ENCODE measurements around the gene PDZD7. TPM values are rescaled to one million over a fixed set of nuclear protein-coding genes. Genes with fewer than 3 reads are reported as not detected.
A peak's percentile ranks its signal among the peaks of the same experiment; 100 is the strongest.

Gene PDZD7
- under 1 TPM; 0.19 to 0.42 TPM for total RNA-seq

DNA sequence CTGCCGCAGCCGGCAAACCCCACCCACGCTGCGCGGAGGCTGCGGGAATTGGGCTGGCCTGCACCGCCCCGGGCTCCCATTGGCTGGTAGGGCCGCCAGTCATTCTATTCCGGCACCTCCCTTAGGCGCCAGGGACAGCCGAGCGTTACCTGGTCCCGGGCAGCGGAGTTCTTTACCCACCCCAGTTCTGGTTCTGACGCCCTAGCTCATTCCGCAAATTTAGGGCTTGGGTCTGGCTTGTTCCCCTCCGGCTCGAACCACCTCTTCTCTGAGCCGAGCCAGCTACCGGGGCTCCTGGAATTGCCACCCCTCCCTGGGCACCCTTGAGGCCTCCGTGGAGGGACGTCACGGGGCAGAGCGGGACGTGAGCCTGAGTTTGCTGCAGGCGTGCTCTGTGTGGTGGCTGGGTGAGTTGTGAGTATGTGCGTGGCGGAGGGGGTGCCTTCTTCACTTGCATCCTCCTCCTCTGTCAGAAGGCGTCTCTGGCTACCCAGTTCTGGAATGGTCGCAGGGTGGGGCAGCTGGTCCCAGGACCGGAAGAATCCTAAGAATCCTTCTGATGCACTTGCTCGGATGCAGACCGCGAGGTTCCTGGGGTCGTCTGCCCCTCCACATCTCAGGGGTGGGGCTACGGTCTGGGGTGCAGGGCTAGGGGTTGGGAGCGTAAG, at the start of gene PDZD7, which contains the start of gene SFXN3:
TSS of gene PDZD7 (minus strand) at position 2 of the 668 bp plus-strand sequence. CDS start 910 bp downstream, outside the sequence.
TSS of gene SFXN3 (plus strand) at position 107 of the 668 bp plus-strand sequence. CDS start 3,461 bp downstream, outside the sequence.
- Histone ChIP-seq H3K9me3 (no peaks in the 10 kb centered on the region), H3K4me3 (peak within 1 kb of the TSS; percentile 76), H3K9ac (ENCODE audit: low read depth in 2 of 2, low read length in 2 of 2) (peak within 1 kb of the TSS; percentile 85 to 90), H3K4me1 (peaks cover 8% of the 10 kb centered on the region), H3K27ac (peak within 1 kb of the TSS; percentile 90), H3K27me3 (no peaks in the 10 kb centered on the region), H3K36me3 (no peaks in the 10 kb centered on the region)
- TF ChIP-seq, protein P1, sequence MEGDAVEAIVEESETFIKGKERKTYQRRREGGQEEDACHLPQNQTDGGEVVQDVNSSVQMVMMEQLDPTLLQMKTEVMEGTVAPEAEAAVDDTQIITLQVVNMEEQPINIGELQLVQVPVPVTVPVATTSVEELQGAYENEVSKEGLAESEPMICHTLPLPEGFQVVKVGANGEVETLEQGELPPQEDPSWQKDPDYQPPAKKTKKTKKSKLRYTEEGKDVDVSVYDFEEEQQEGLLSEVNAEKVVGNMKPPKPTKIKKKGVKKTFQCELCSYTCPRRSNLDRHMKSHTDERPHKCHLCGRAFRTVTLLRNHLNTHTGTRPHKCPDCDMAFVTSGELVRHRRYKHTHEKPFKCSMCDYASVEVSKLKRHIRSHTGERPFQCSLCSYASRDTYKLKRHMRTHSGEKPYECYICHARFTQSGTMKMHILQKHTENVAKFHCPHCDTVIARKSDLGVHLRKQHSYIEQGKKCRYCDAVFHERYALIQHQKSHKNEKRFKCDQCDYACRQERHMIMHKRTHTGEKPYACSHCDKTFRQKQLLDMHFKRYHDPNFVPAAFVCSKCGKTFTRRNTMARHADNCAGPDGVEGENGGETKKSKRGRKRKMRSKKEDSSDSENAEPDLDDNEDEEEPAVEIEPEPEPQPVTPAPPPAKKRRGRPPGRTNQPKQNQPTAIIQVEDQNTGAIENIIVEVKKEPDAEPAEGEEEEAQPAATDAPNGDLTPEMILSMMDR (IDR thresholded peaks at IDR 0.05): no peak
- intact Hi-C loops (cut with DNase I): no loop called here
- peak; percentile 99 for DNase-seq

DNA sequence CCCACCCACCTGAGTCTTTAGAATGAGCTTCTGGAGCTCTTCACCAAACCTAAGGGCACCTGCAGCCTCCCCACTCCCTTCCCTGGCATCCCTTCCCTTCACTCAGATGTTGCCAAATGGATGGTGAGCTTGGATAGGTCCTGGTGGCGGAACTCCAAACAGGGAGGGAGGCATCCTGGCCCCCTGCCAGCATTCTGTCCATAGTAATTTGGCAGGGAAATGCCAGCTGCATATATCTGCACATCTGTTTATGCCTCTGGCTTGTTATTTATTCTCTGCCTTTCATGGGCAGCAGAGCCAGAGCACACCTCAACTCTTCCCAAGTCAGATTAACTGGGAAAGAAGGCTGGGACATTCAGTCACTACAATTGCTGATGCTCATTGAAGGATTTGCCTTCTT, 48.9 kb upstream of the PDZD7 start:
- no peaks in the 10 kb centered on the region for H3K36me3 ChIP-seq
- intact Hi-C loops (cut with DNase I): no loop called here
- TF ChIP-seq, protein P1 (IDR thresholded peaks at IDR 0.05): no peak

DNA sequence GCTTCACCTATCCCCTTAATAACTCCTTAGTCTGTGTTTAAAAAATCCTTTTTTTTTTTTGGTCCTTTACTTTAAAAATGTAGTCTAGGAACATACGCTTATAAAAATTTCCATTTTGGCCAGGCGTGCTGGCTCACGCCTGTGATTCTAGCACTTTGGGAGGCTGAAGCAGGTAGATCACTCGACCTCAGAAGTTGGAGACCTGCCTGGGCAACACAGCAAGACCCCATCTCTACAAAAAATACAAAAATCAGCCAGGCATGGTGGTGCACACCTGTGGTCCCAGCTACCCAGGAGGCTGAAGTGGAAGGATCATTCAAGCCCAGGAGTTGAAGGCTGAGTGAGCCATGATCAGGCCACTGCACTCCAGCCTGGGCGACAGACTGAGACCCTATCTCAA, 45.7 kb upstream of the PDZD7 start:
- peaks cover 19% of the 10 kb centered on the region for H3K27me3 ChIP-seq
- H3K36me3 ChIP-seq: no peaks in the 10 kb centered on the region
- H3K9me3 ChIP-seq: no peaks in the 10 kb centered on the region
- intact Hi-C loops (cut with DNase I): no loop called here
- no peak overlapping the region for H3K27ac ChIP-seq
- H3K4me1 ChIP-seq: no peaks in the 10 kb centered on the region
- H3K9ac ChIP-seq (ENCODE audit: low read depth in 2 of 2, low read length in 2 of 2): no peak overlapping the region
- H3K4me3 ChIP-seq: no peak overlapping the region
- no peak for DNase-seq
- TF ChIP-seq, protein P1 (IDR thresholded peaks at IDR 0.05): no peak

More for the DNA sequence above, 48.9 kb upstream of the PDZD7 start:
- Histone ChIP-seq H3K4me3 (no peak overlapping the region), H3K27me3 (peaks cover 21% of the 10 kb centered on the region), H3K9me3 (no peaks in the 10 kb centered on the region), H3K4me1 (no peaks in the 10 kb centered on the region), H3K9ac (ENCODE audit: low read depth in 2 of 2, low read length in 2 of 2) (no peak overlapping the region), H3K27ac (no peak overlapping the region)
- no peak for DNase-seq

DNA sequence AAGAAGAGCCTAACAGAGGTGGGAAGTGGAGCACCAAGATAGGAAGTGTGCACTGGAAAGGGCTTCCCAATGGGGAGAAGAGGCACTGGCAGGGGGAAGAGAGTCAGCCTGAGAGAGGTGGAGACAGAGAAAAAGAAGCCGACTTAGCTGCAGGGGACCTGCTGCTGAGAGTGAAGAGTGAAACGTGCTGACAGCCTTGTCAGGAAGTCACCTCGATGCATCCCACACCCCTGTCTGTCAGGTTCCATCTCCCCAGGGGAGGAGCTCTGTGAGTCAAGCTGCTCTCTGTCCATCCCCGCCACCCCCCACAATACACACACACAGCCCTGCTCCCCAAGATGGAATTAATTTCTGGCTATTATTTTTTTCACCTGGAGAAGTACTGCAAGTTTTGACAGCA, 44.8 kb upstream of the PDZD7 start:
- no peak for DNase-seq
- no peaks in the 10 kb centered on the region for H3K36me3 ChIP-seq
- no peaks in the 10 kb centered on the region for H3K4me1 ChIP-seq
- peaks cover 19% of the 10 kb centered on the region for H3K27me3 ChIP-seq
- intact Hi-C loops (cut with DNase I): no loop called here
- no peaks in the 10 kb centered on the region for H3K9me3 ChIP-seq
- H3K4me3 ChIP-seq: no peak overlapping the region
- TF ChIP-seq, protein P1 (IDR thresholded peaks at IDR 0.05): no peak
- H3K27ac ChIP-seq: no peak overlapping the region
- H3K9ac ChIP-seq (ENCODE audit: low read depth in 2 of 2, low read length in 2 of 2): no peak overlapping the region

DNA sequence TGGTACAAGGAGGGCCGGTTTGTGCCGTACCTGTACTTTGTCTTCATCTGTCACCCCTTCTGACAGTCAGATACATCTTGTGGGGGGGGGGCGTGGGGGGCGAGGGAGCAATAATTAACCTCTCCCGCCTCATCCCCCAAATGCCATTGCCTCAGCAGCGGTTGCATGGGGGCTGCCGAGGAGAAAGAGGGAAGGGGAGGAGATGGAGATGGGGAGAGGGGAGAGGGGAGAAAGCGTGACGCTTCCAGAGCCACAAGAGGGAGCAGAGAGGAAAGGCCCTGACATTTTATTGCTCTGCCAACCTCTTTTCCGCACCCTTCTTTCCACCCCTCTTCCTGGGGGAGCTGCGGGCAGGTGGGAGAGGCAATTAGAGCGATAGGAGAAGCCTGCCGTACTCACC, 42.7 kb upstream of the PDZD7 start:
- Histone ChIP-seq H3K27ac (no peak overlapping the region), H3K27me3 (peaks cover 19% of the 10 kb centered on the region), H3K9ac (ENCODE audit: low read depth in 2 of 2, low read length in 2 of 2) (no peak overlapping the region), H3K36me3 (no peaks in the 10 kb centered on the region), H3K9me3 (no peaks in the 10 kb centered on the region), H3K4me1 (no peaks in the 10 kb centered on the region), H3K4me3 (no peak overlapping the region)
- intact Hi-C loops (cut with DNase I): no loop called here
- DNase-seq: no peak
- TF ChIP-seq, protein P1 (IDR thresholded peaks at IDR 0.05): no peak
